A549 (cell line): ENCODE measurements around the gene IFNLR1. TPM values are rescaled to one million over a fixed set of nuclear protein-coding genes. Genes with fewer than 3 reads are reported as not detected.

Source experiments
- ATAC-seq, 2 experiments: fragments of 200-7000 bp in 1 of 2; fragments of >200 bp in 1 of 2; cut with Nextera tagmentation in 1 of 2; cut with Tn5 transposase in 1 of 2; 3 replicates each; pipeline versions ENCODE4 v1.8.0 to v1.9.1; 2018 to 2020; ENCODE audit warnings: mild to moderate bottlenecking in 1 of 2, moderate library complexity in 1 of 2
- CTCF ChIA-PET: fragments of 300-600 bp; sonication (Branson Sonifier 250); formaldehyde crosslinking; extraction: SDS; loops from one replicate; lab custom pipeline; 2021; ENCODE audit warnings: antibody characterized with exemption, inconsistent platforms; lab: Yijun Ruan, JAX
- POLR2A ChIA-PET: fragments of 350-600 bp; formaldehyde crosslinking; extraction: SDS; loops from one replicate; lab custom pipeline; 2021; ENCODE audit warnings: antibody characterized with exemption, inconsistent platforms; lab: Yijun Ruan, JAX
- DNase-seq, 2 experiments: peaks; one replicate each; pipeline versions ENCODE4 v3.0.0 to v3.0.0-alpha.2; 2011 to 2016; ENCODE audit warnings: low read depth in 1 of 2, low spot score in 1 of 2
- FAIRE-seq: peaks from 2 replicates; lab custom pipeline; 2011; peaks lifted over from hg19 to GRCh38; lab: Jason Lieb, UNC
- H3K27ac ChIP-seq, 2 experiments: fragments of >200 bp; sonication (Bioruptor Twin); formaldehyde crosslinking; 3 replicates each; pipeline ENCODE4 v1.5.1; 2016 to 2017
- H3K4me1 ChIP-seq: fragments of >200 bp; sonication (Bioruptor Twin); formaldehyde crosslinking; 3 replicates; pipeline ENCODE4 v1.6.1; 2016
- H3K4me2 ChIP-seq: fragments of >200 bp; sonication (Bioruptor Twin); formaldehyde crosslinking; 3 replicates; pipeline ENCODE4 v1.6.1; 2016
- H3K4me3 ChIP-seq: fragments of >200 bp; sonication (Bioruptor Twin); formaldehyde crosslinking; 3 replicates; pipeline ENCODE4 v1.5.1; 2016
- H3K9me3 ChIP-seq: fragments of >200 bp; sonication (Bioruptor Twin); formaldehyde crosslinking; 3 replicates; pipeline ENCODE4 v1.6.1; 2016
- CBX2 ChIP-seq: fragments of 200-600 bp; sonication (generic); IDR thresholded peaks from 2 replicates; pipeline ENCODE4 v1.6.1; 2016; ENCODE audit warnings: low read depth, mild to moderate bottlenecking, borderline replicate concordance
- CHD2 ChIP-seq: fragments of 150-350 bp; IDR thresholded peaks from 2 replicates; pipeline ENCODE4 v1.6.1; 2014; ENCODE audit warnings: low read length; ENCODE audit not compliant: partially characterized antibody
- CTCF ChIP-seq: fragments of >200 bp; sonication (Bioruptor Twin); formaldehyde crosslinking; IDR thresholded peaks from 3 replicates; pipeline ENCODE4 v1.5.1; 2016
- GATA3 ChIP-seq: IDR thresholded peaks from 2 replicates; pipeline ENCODE4 v1.6.1; 2012; ENCODE audit warnings: borderline replicate concordance
- KDM1A ChIP-seq: fragments of 200-600 bp; sonication (generic); IDR thresholded peaks from 2 replicates; pipeline ENCODE4 v1.6.1; 2016; ENCODE audit warnings: low read depth, mild to moderate bottlenecking
- RNF2 ChIP-seq: fragments of 200-600 bp; sonication (generic); IDR thresholded peaks from 2 replicates; pipeline ENCODE4 v1.6.1; 2016; ENCODE audit warnings: low read depth, mild to moderate bottlenecking, antibody characterized with exemption, moderate library complexity, borderline replicate concordance
- WGBS: methylation state at CpG from one replicate; pipeline ENCODE4 v1.1.6; 2017; ENCODE audit errors: missing lambda C conversion rate; 5-methylcytosine and 5-hydroxymethylcytosine counted together
- polyA minus RNA-seq: library from RNA; depleted of rRNA, polyadenylated mRNA; stranded (reverse); fragments of >200 nt; gene quantifications from 2 replicates; pipeline ENCODE4 v1.2.3, GENCODE V29; 2011; rRNA and poly(A)+ RNA removed
- polyA plus RNA-seq, 4 experiments: library from polyadenylated mRNA; depleted of rRNA in 3 of 4; stranded (reverse); fragments of >200 nt; fragmentation: RNase III in 1 of 4; extraction: RNeasy Plus Mini Kit Qiagen cat#74134 plus additional on column Dnase treatment in 1 of 4; gene quantifications; 2 replicates in 3 of 4; 3 replicates in 1 of 4; pipeline ENCODE4 v1.2.3, GENCODE V29; 2011 to 2017
- TF ChIP-seq, protein P1 (sequence below): IDR thresholded peaks from 2 replicates; pipeline ENCODE4 v1.6.1; 2012; ENCODE audit warnings: low read depth, borderline replicate concordance

Gene IFNLR1
- polyA plus RNA-seq (2011; rRNA removed) (1.3 and 1.7 TPM in 2 replicates), polyA plus RNA-seq (2017; fragmentation: RNase III; extraction: RNeasy Plus Mini Kit Qiagen cat#74134 plus additional on column Dnase treatment) (0.76 to 0.84 TPM (median 0.78 TPM) in 3 replicates), polyA minus RNA-seq (2.3 and 2.6 TPM in 2 replicates)
- polyA plus RNA-seq (2012; cell fraction: cytosol; rRNA removed), result 0.74 and 1.1 TPM in 2 replicates
- polyA plus RNA-seq (2012; cell fraction: nucleus; rRNA removed), result 0.88 and 0.92 TPM in 2 replicates

DNA sequence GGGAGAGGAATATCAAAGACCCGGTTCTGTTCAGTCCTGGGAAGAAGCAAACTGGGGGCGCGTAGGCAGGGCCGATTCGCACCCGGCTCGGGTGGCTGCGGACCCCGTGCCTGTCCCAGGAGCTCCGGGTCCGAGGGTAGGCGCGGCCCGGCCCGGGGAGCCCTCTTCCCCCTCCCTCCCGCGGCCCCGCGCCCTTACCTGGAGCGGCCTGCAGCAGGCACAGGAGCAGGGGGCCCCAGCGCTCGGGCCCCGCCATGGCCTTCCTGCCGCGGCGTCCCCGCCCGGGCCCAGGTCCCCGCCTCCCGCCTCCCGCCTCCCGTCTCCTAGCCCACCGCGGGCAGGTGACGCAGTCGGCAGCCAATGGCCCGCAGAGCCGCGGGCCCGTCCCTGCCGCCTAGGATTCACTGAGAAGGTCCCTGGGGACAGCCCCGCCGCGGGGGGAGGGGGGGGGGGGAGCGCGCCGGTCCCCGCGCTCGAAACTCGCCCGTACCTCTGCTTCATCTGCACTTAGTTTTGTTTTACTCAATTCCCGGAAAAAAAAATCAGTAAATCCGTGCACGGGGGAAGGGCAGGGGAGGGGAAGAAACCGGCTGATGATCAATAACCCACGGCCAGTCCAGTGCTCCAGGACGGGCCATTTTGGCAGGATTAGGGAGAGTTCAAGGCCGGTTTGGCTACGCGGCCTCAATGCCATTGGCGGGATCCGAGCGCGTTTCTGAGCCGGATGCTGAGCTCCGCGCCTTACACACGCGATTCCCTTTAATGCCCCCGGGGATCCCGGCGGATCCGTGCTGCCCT lies at the start of gene IFNLR1:
Gene IFNLR1 (minus strand): TSS at position 297 of the 798 bp plus-strand sequence. CDS start 41 bp downstream, at position 256.
- peak within 1 kb of the TSS; percentile 67 to 92 for H3K27ac ChIP-seq
- peaks cover 24% of the 10 kb centered on the region for H3K4me1 ChIP-seq
- TF ChIP-seq KDM1A, result no peak
- TF ChIP-seq, protein P1, sequence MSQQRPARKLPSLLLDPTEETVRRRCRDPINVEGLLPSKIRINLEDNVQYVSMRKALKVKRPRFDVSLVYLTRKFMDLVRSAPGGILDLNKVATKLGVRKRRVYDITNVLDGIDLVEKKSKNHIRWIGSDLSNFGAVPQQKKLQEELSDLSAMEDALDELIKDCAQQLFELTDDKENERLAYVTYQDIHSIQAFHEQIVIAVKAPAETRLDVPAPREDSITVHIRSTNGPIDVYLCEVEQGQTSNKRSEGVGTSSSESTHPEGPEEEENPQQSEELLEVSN, result peak; percentile 58; the same call in 1 of the 2 replicates
- H3K9me3 ChIP-seq, result no peaks in the 10 kb centered on the region
- ATAC-seq (peak; percentile 67 to 82), FAIRE-seq (no peak), DNase-seq (peak; percentile 26 to 44)
- POLR2A ChIA-PET, result interaction anchor here (0.7 kb wide), 1 partner anchor 23 kb away, joined by 4 read pairs; no protein-coding TSS in a partner anchor
- H3K4me3 ChIP-seq, result peak within 1 kb of the TSS; percentile 59
- H3K4me2 ChIP-seq, result peak within 1 kb of the TSS; percentile 73
- CTCF ChIA-PET, result interaction anchor here (1.0 to 5.4 kb wide), 5 partner anchors 12 to 205 kb away, joined by 3 to 29 read pairs (median 3); no protein-coding TSS in a partner anchor
- 36% methylated on average over 22 of the region's 74 CpGs for WGBS

- DNase-seq (peak in 1 of 2 experiments; percentile 36), ATAC-seq (peak; percentile 76 to 82), FAIRE-seq (no peak)
- 49% methylated on average over 14 of the region's 17 CpGs for WGBS
- peaks cover 16% of the 10 kb centered on the region for H3K4me1 ChIP-seq
- no peak overlapping the region for H3K4me3 ChIP-seq
- H3K4me2 ChIP-seq, result peak overlapping the region; percentile 54
- CTCF ChIA-PET, result interaction anchor here (1.0 to 1.6 kb wide), 3 partner anchors 30 to 156 kb away, joined by 3 to 6 read pairs (median 5); no protein-coding TSS in a partner anchor
- POLR2A ChIA-PET, result interaction anchor here (0.7 kb wide), 1 partner anchor 58 kb away, joined by 3 read pairs; no protein-coding TSS in a partner anchor
- TF ChIP-seq, protein P1, result no peak
- TF ChIP-seq CHD2 (no peak), CBX2 (no peak), GATA3 (no peak), CTCF (no peak)
- no peaks in the 10 kb centered on the region for H3K9me3 ChIP-seq
- peak overlapping the region; percentile 25 to 69; a peak in 4 of 6 replicates for H3K27ac ChIP-seq
Observed at GRCh38 chr1:24235921-24236788, 49.1 kb upstream of the IFNLR1 start.

DNA sequence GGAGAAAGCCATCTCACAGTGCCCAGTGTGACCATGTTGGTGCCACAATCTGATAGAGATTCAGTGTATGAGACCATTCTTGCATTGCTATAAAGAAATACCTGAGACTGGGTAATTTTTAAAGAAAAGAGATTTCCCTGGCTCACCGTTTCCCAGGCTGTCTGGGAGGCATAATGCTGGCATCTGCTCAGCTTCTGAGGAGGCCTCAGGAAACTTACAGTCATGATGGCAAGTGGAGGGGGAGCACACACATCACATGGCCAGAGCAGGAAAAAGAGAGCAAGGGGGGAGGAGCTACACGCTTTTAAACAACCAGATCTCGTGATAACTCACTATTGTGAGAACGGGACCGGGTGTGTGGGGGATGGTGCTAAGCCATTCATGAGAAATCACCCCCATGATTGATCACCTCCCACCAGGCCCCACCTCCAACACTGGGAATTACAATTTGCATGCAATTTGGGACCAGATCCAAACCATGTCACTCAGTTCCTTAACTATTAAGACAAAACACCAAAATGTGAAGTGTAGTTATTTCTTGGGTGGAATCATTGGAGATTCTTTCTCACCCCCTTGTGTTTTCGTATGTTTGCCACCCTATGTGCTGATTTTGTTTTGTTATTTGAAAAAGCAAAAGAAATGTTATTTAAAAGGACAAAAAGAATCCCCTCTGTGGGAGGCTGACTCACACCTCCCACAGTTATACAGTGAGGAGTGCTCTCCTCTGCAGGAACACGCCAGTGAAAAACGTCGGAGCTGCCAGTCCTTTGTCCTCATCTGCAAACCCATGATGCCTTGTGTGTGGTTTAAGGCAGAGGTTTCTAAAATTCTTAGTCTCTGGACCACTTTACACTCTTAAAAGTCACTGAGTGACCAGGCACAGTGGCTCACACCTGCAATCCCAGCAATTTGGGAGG lies 46.9 kb upstream of the IFNLR1 start:
- Histone ChIP-seq H3K27ac (no peak overlapping the region), H3K4me3 (no peak overlapping the region), H3K9me3 (no peaks in the 10 kb centered on the region), H3K4me1 (peaks cover 16% of the 10 kb centered on the region), H3K4me2 (no peak overlapping the region)
- 89% methylated on average over 9 of the region's 9 CpGs for WGBS
- TF ChIP-seq RNF2, result no peak
- no peak for DNase-seq
- no peak for FAIRE-seq
- no peak for ATAC-seq
- ChIA-PET POLR2A (no interaction called here), CTCF (interaction anchor here (1.2 to 1.3 kb wide), 2 partner anchors 32 to 34 kb away, joined by 3 read pairs; no protein-coding TSS in a partner anchor)
